Astrocyte (in vitro differentiated cells and primary cell): ENCODE results near the gene VPS41. TPM values are rescaled to one million over a fixed set of nuclear protein-coding genes. Genes with fewer than 3 reads are reported as not detected.
A peak's percentile ranks its signal among the peaks of the same experiment; 100 is the strongest.

ENCODE experiments used
- DNase-seq: peaks from one replicate; pipeline ENCODE4 v3.0.0-alpha.2; 2010; ENCODE audit warnings: low read depth
- FAIRE-seq: peaks from 2 replicates; lab custom pipeline; 2011; peaks lifted over from hg19 to GRCh38; lab: Jason Lieb, UNC
- H2AFZ ChIP-seq: 2 replicates; pipeline ENCODE4 v1.6.0; 2012; ENCODE audit warnings: low read depth, low read length, inconsistent platforms
- H3K27ac ChIP-seq: 2 replicates; pipeline ENCODE4 v1.5.1; 2011; ENCODE audit warnings: low read depth, low read length, inconsistent platforms
- H3K27me3 ChIP-seq: 2 replicates; pipeline ENCODE4 v1.6.0; 2011; ENCODE audit warnings: low read length, inconsistent platforms; ENCODE audit not compliant: insufficient read depth
- H3K36me3 ChIP-seq: 2 replicates; pipeline ENCODE4 v1.5.1; 2011; ENCODE audit warnings: low read length, inconsistent platforms; ENCODE audit not compliant: insufficient read depth
- H3K4me1 ChIP-seq: 2 replicates; pipeline ENCODE4 v1.5.1; 2011; ENCODE audit warnings: low read length, inconsistent platforms; ENCODE audit not compliant: insufficient read depth
- H3K4me2 ChIP-seq: 2 replicates; pipeline ENCODE4 v1.6.0; 2012; ENCODE audit warnings: low read length, inconsistent platforms
- H3K4me3 ChIP-seq: 2 replicates; pipeline ENCODE4 v1.5.1; 2011; ENCODE audit warnings: low read depth, mild to moderate bottlenecking, low read length, inconsistent platforms; ENCODE audit not compliant: insufficient read depth
- H3K79me2 ChIP-seq: 2 replicates; pipeline ENCODE4 v1.6.0; 2012; ENCODE audit warnings: mild to moderate bottlenecking, low read length, inconsistent platforms; ENCODE audit not compliant: insufficient read depth
- H3K9ac ChIP-seq: 2 replicates; pipeline ENCODE4 v1.6.0; 2012; ENCODE audit warnings: mild to moderate bottlenecking, low read length, inconsistent platforms
- H3K9me3 ChIP-seq: 2 replicates; pipeline ENCODE4 v1.5.1; 2012; ENCODE audit warnings: low read depth, mild to moderate bottlenecking, low read length, inconsistent platforms; ENCODE audit not compliant: insufficient read depth
- H4K20me1 ChIP-seq: 2 replicates; pipeline ENCODE4 v1.6.0; 2012; ENCODE audit warnings: low read length, inconsistent platforms; ENCODE audit not compliant: insufficient read depth
- H3K27ac Mint-ChIP-seq: one replicate; pipeline ENCODE4 v1.8.0; 2021; ENCODE audit warnings: mild to moderate bottlenecking, mixed read lengths; ENCODE audit not compliant: unreplicated experiment
- H3K27me3 Mint-ChIP-seq: one replicate; pipeline ENCODE4 v1.8.0; 2021; ENCODE audit warnings: low read depth, mixed read lengths; ENCODE audit not compliant: unreplicated experiment
- H3K36me3 Mint-ChIP-seq: one replicate; pipeline ENCODE4 v1.8.0; 2021; ENCODE audit warnings: low read depth, mixed read lengths; ENCODE audit not compliant: unreplicated experiment
- H3K4me1 Mint-ChIP-seq: one replicate; pipeline ENCODE4 v1.8.0; 2021; ENCODE audit warnings: low read depth, mixed read lengths; ENCODE audit not compliant: unreplicated experiment
- H3K4me3 Mint-ChIP-seq: one replicate; pipeline ENCODE4 v1.8.0; 2021; ENCODE audit warnings: mild to moderate bottlenecking, moderate library complexity, mixed read lengths; ENCODE audit not compliant: unreplicated experiment
- H3K9me3 Mint-ChIP-seq: one replicate; pipeline ENCODE4 v1.8.0; 2021; ENCODE audit warnings: mild to moderate bottlenecking, mixed read lengths; ENCODE audit not compliant: unreplicated experiment
- EZH2 ChIP-seq: IDR thresholded peaks from 2 replicates; pipeline ENCODE4 v1.6.1; 2012; ENCODE audit warnings: mild to moderate bottlenecking, low read length, inconsistent platforms; ENCODE audit not compliant: insufficient read depth
- total RNA-seq: library from RNA; stranded (reverse); gene quantifications from 2 replicates; pipeline ENCODE4 v1.2.1, GENCODE V29; 2021
- TF ChIP-seq, protein P1 (sequence below): IDR thresholded peaks from 2 replicates; pipeline ENCODE4 v1.5.1; 2011; ENCODE audit warnings: low read depth, mild to moderate bottlenecking, inconsistent platforms, low read length, moderate library complexity; ENCODE audit not compliant: insufficient read depth

The VPS41 gene
- total RNA-seq, 1 donor from 2014 or later = 93.6 TPM

DNA sequence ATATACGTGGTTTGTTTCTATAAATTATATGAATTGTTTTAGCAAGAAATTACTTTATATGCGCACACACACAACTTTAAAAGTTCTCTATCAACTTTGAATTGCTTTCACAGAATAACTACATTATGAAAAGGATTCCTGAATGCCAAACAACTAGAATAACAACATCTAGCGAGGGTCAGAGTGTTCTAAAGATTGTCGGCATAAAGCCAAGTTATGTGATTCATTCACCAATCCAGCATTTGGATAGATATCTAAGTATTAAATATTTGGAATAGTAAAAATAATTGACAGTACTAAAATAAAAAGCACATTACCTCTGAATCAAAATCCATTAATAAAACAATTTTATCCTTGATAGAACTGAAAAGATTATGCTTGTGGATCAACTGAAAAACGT, 152.5 kb downstream of the VPS41 start:
- no peak overlapping the region for H3K9ac ChIP-seq
- no peak overlapping the region for H2AFZ ChIP-seq
- H4K20me1 ChIP-seq = no peaks in the 10 kb centered on the region
- peaks cover 7% of the 10 kb centered on the region for H3K36me3 ChIP-seq
- Mint-ChIP-seq H3K4me3 (no peak overlapping the region), H3K27ac (no peak overlapping the region), H3K36me3 (peaks cover 24% of the 10 kb centered on the region), H3K9me3 (no peaks in the 10 kb centered on the region), H3K4me1 (no peaks in the 10 kb centered on the region), H3K27me3 (no peaks in the 10 kb centered on the region)
- H3K27me3 ChIP-seq = no peaks in the 10 kb centered on the region
- FAIRE-seq = no peak
- no peaks in the 10 kb centered on the region for H3K9me3 ChIP-seq
- H3K27ac ChIP-seq = no peak overlapping the region
- H3K4me1 ChIP-seq = no peaks in the 10 kb centered on the region
- H3K79me2 ChIP-seq = no peaks in the 10 kb centered on the region
- no peak overlapping the region for H3K4me2 ChIP-seq
- TF ChIP-seq, protein P1, sequence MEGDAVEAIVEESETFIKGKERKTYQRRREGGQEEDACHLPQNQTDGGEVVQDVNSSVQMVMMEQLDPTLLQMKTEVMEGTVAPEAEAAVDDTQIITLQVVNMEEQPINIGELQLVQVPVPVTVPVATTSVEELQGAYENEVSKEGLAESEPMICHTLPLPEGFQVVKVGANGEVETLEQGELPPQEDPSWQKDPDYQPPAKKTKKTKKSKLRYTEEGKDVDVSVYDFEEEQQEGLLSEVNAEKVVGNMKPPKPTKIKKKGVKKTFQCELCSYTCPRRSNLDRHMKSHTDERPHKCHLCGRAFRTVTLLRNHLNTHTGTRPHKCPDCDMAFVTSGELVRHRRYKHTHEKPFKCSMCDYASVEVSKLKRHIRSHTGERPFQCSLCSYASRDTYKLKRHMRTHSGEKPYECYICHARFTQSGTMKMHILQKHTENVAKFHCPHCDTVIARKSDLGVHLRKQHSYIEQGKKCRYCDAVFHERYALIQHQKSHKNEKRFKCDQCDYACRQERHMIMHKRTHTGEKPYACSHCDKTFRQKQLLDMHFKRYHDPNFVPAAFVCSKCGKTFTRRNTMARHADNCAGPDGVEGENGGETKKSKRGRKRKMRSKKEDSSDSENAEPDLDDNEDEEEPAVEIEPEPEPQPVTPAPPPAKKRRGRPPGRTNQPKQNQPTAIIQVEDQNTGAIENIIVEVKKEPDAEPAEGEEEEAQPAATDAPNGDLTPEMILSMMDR = no peak
- TF ChIP-seq EZH2 = no peak
- DNase-seq = peak; percentile 12
- no peak overlapping the region for H3K4me3 ChIP-seq

DNA sequence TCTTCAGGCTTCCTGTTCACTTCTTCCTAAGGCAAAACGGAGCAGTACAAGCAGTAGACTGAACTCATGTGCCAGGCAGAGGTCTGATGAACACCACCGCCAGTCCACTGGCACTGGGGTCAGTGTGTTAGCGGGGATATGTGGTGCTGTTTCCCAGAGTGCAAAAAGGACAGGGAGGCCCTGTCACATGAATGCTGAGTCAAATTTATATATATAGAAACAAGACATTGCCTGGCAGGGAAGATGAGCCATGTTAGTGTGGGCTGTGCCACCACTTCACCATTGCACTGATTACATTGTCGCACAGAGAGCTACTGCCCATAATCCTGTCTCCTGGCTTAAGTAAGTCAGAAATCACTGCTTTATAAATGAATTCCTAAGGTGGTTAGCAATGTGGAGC, 155.6 kb downstream of the VPS41 start:
- Mint-ChIP-seq H3K36me3 (peaks cover 20% of the 10 kb centered on the region), H3K9me3 (no peaks in the 10 kb centered on the region), H3K27me3 (no peaks in the 10 kb centered on the region), H3K4me1 (no peaks in the 10 kb centered on the region), H3K27ac (no peak overlapping the region), H3K4me3 (no peak overlapping the region)
- Histone ChIP-seq H4K20me1 (no peaks in the 10 kb centered on the region), H3K27ac (no peak overlapping the region), H3K9ac (no peak overlapping the region), H3K9me3 (no peaks in the 10 kb centered on the region), H3K27me3 (no peaks in the 10 kb centered on the region), H3K36me3 (peaks cover 7% of the 10 kb centered on the region), H3K79me2 (no peaks in the 10 kb centered on the region), H2AFZ (no peak overlapping the region), H3K4me3 (no peak overlapping the region), H3K4me1 (no peaks in the 10 kb centered on the region), H3K4me2 (no peak overlapping the region)
- TF ChIP-seq, protein P1 = no peak
- TF ChIP-seq EZH2 = no peak
- DNase-seq = no peak
- FAIRE-seq = no peak

DNA sequence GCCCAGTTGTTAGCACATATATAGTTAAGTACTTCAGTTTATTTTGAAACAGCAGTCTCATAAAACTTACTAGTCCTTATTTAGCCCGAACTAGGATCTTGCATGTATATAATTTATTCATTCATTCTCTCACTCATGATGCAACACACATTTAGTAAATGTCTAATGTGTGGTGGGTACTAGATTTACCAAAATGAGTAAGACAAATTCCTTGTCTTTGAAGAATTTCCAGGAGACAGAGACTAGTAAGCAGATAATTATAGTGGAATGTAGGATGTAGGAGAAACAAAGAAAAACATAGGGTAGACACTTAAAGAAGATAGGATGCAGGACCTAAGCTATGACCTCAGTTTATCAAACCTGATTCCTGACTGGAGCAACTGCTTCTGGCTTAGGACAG, 157.6 kb downstream of the VPS41 start:
- Mint-ChIP-seq H3K27me3 (no peaks in the 10 kb centered on the region), H3K9me3 (no peaks in the 10 kb centered on the region), H3K4me3 (no peak overlapping the region), H3K36me3 (peaks cover 16% of the 10 kb centered on the region), H3K27ac (no peak overlapping the region), H3K4me1 (no peaks in the 10 kb centered on the region)
- Histone ChIP-seq H3K36me3 (peaks cover 2% of the 10 kb centered on the region), H4K20me1 (no peaks in the 10 kb centered on the region), H2AFZ (no peak overlapping the region), H3K4me3 (no peak overlapping the region), H3K9ac (no peak overlapping the region), H3K4me1 (no peaks in the 10 kb centered on the region), H3K79me2 (no peaks in the 10 kb centered on the region), H3K4me2 (no peak overlapping the region), H3K9me3 (no peaks in the 10 kb centered on the region), H3K27ac (no peak overlapping the region), H3K27me3 (no peaks in the 10 kb centered on the region)
- DNase-seq = no peak
- peak; percentile 88 for FAIRE-seq
- TF ChIP-seq EZH2 = no peak
- TF ChIP-seq, protein P1 = no peak
